K562 (cell line): ENCODE measurements around the gene SLC6A6. TPM values are rescaled to one million over a fixed set of nuclear protein-coding genes. Genes with fewer than 3 reads are reported as not detected.

ENCODE experiments used
- ATAC-seq: fragments of 200-7000 bp; cut with Tn5 transposase; 3 replicates; pipeline ENCODE4 v1.9.1; 2020; ENCODE audit warnings: moderate library complexity
- BruUV-seq: library from RNA; stranded (reverse); fragments of 400-500 nt; replicated peaks from 2 replicates; lab custom pipeline; 2021; lab: Mats Ljungman, UMichigan
- CTCF ChIA-PET: fragments of 300-600 bp; formaldehyde crosslinking; extraction: SDS; loops from one replicate; lab custom pipeline; 2021; ENCODE audit warnings: low intra/inter-chr PET ratio; lab: Yijun Ruan, JAX
- POLR2A ChIA-PET: fragments of 300-600, 350-650 bp; sonication (Branson Sonifier 250); formaldehyde crosslinking; extraction: SDS; loops from one replicate; lab custom pipeline; 2021; ENCODE audit warnings: antibody characterized with exemption, inconsistent platforms; lab: Yijun Ruan, JAX
- DNase-seq, 4 experiments: peaks; one replicate each; pipeline versions ENCODE4 v3.0.0 to v3.0.0-alpha.2; 2011 to 2018; ENCODE audit warnings: low spot score in 3 of 4, mixed read lengths in 3 of 4; ENCODE audit errors: extremely low read depth in 1 of 4
- FAIRE-seq: peaks from 2 replicates; lab custom pipeline; 2011; peaks lifted over from hg19 to GRCh38; lab: Jason Lieb, UNC
- H2AFZ ChIP-seq: 2 replicates; pipeline ENCODE4 v1.6.0; 2011; ENCODE audit warnings: low read depth, low read length, control low read depth, inconsistent platforms
- H3K27ac ChIP-seq: fragments of 200-600 bp; 3 replicates; pipeline ENCODE4 v1.8.0; 2011; ENCODE audit warnings: low read depth, mild to moderate bottlenecking, control low read depth, inconsistent platforms, low read length, moderate library complexity, mixed read lengths; ENCODE audit errors: extremely low read depth
- H3K27me3 ChIP-seq, 2 experiments: fragments of 300-600 bp in 1 of 2; 2 replicates in 1 of 2; 3 replicates in 1 of 2; pipeline versions ENCODE4 v1.6.0 to v1.8.0; 2011; ENCODE audit warnings: inconsistent platforms in 2 of 2, low read length in 2 of 2, mild to moderate bottlenecking in 1 of 2, mixed read lengths in 1 of 2, moderate library complexity in 1 of 2; ENCODE audit not compliant: control insufficient read depth in 2 of 2, insufficient read depth in 2 of 2
- H3K36me3 ChIP-seq: fragments of 300-600 bp; 3 replicates; pipeline ENCODE4 v1.8.0; 2011; ENCODE audit warnings: mild to moderate bottlenecking, low read length, inconsistent platforms; ENCODE audit not compliant: control insufficient read depth, insufficient read depth
- H3K4me1 ChIP-seq, 2 experiments: fragments of 200-600 bp in 1 of 2; replicated peaks in 1 of 2; 2 replicates in 1 of 2; 3 replicates in 1 of 2; pipeline versions ENCODE4 v1.5.1 to v1.8.0; 2011; ENCODE audit warnings: inconsistent platforms in 2 of 2, low read length in 2 of 2, mild to moderate bottlenecking in 1 of 2, mixed read lengths in 1 of 2, moderate library complexity in 1 of 2; ENCODE audit not compliant: control insufficient read depth in 2 of 2, insufficient read depth in 2 of 2
- H3K4me2 ChIP-seq: 2 replicates; pipeline ENCODE4 v1.6.1; 2011; ENCODE audit warnings: low read length, control low read depth, inconsistent platforms, mixed read lengths; ENCODE audit not compliant: insufficient read depth
- H3K4me3 ChIP-seq: fragments of 200-600 bp; sonication (generic), shearing (Covaris generic); 2 replicates; pipeline ENCODE4 v1.5.1; 2016; ENCODE audit warnings: control low read depth, inconsistent platforms
- H3K79me2 ChIP-seq: fragments of 200-600 bp; 3 replicates; pipeline ENCODE4 v1.8.0; 2011; ENCODE audit warnings: low read length, inconsistent platforms; ENCODE audit not compliant: control insufficient read depth, insufficient read depth
- H3K9ac ChIP-seq, 2 experiments: 2 replicates each; pipeline versions ENCODE4 v1.6.0 to v1.6.1; 2011; ENCODE audit warnings: low read depth in 2 of 2, low read length in 2 of 2, control low read depth in 1 of 2, inconsistent platforms in 1 of 2, mild to moderate bottlenecking in 1 of 2, mixed read lengths in 1 of 2; ENCODE audit not compliant: insufficient read depth in 1 of 2
- H3K9me1 ChIP-seq: one replicate; pipeline ENCODE4 v1.6.0; 2011; ENCODE audit warnings: inconsistent platforms, mild to moderate bottlenecking, low read length, moderate library complexity; ENCODE audit not compliant: control insufficient read depth, insufficient read depth
- H3K9me3 ChIP-seq: replicated peaks from 2 replicates; pipeline ENCODE4 v1.5.1; 2011; ENCODE audit warnings: low read depth, low read length, inconsistent platforms; ENCODE audit not compliant: control insufficient read depth, insufficient read depth
- H4K20me1 ChIP-seq: replicated peaks from 2 replicates; pipeline ENCODE4 v1.6.1; 2011; ENCODE audit warnings: low read length, inconsistent platforms, mixed read lengths; ENCODE audit not compliant: control insufficient read depth, insufficient read depth
- DMBX1 ChIP-seq: fragments of 250-450 bp; sonication (Bioruptor Pico); IDR thresholded peaks from 2 replicates; pipeline ENCODE4 v1.8.0; 2022; ENCODE audit warnings: inconsistent platforms, mild to moderate bottlenecking, moderate library complexity, borderline replicate concordance
- HNRNPH1 ChIP-seq: fragments of 200-400 bp; formaldehyde crosslinking; optimal IDR thresholded peaks from 2 replicates; pipeline ENCODE3; 2017; ENCODE audit warnings: low read depth, mild to moderate bottlenecking, low read length, moderate library complexity
- ILK ChIP-seq: fragments of 450-650 bp; IDR thresholded peaks from 2 replicates; pipeline ENCODE4 v1.6.1; 2016; ENCODE audit warnings: missing genetic modification characterization, low read depth, mild to moderate bottlenecking, missing compliant biosample characterization, moderate library complexity, borderline replicate concordance
- KHSRP ChIP-seq: fragments of 450-650 bp; IDR thresholded peaks from 2 replicates; pipeline ENCODE4 v1.6.1; 2017
- RBM25 ChIP-seq: fragments of 200-400 bp; formaldehyde crosslinking; IDR thresholded peaks from 2 replicates; pipeline ENCODE4 v1.6.1; 2018; ENCODE audit warnings: low read length, low read depth, moderate library complexity; ENCODE audit not compliant: severe bottlenecking
- RREB1 ChIP-seq: fragments of 250-450 bp; sonication (Bioruptor Pico); IDR thresholded peaks from 2 replicates; pipeline ENCODE4 v1.4.0; 2020
- SIRT6 ChIP-seq: IDR thresholded peaks from one replicate; pipeline ENCODE4 v1.6.1; 2012; ENCODE audit warnings: low read depth, mild to moderate bottlenecking, control low read depth, inconsistent platforms, low read length, moderate library complexity
- TBL1XR1 ChIP-seq, 2 experiments: IDR thresholded peaks; 2 replicates each; pipeline ENCODE4 v1.6.1; 2012; ENCODE audit warnings: improper control_type of control experiment in 2 of 2, low read length in 2 of 2, mild to moderate bottlenecking in 1 of 2
- TCF15 ChIP-seq: fragments of 250-450 bp; sonication (Bioruptor Pico); IDR thresholded peaks from 2 replicates; pipeline ENCODE4 v1.8.0; 2022; ENCODE audit warnings: moderate library complexity, mild to moderate bottlenecking, inconsistent platforms
- TOE1 ChIP-seq, 2 experiments: fragments of 450-650 bp in 1 of 2; sonication (generic) in 1 of 2; formaldehyde crosslinking in 1 of 2; IDR thresholded peaks; 2 replicates each; pipeline versions ENCODE4 v1.7.1 to v1.8.0; 2016 to 2022; ENCODE audit warnings: borderline replicate concordance in 2 of 2, mild to moderate bottlenecking in 2 of 2, antibody characterized with exemption in 1 of 2, inconsistent platforms in 1 of 2, low read depth in 1 of 2, missing genetic modification reagents in 1 of 2, moderate library complexity in 1 of 2
- ZNF740 ChIP-seq, 3 experiments: fragments of 200-800 bp in 1 of 3; sonication (Bioruptor generic) in 1 of 3; sonication (generic) in 1 of 3; formaldehyde crosslinking in 1 of 3; IDR thresholded peaks; 2 replicates each; pipeline versions ENCODE4 v1.6.1 to v1.8.0; 2016 to 2022; ENCODE audit warnings: mild to moderate bottlenecking in 2 of 3, missing compliant biosample characterization in 2 of 3, missing genetic modification characterization in 2 of 3, missing genetic modification reagents in 1 of 3
- ZNF830 ChIP-seq: fragments of 250-450 bp; sonication (Bioruptor Pico); IDR thresholded peaks from 2 replicates; pipeline ENCODE4 v1.5.0; 2021; ENCODE audit warnings: mild to moderate bottlenecking
- WGBS: fragments of 100-300 bp; shearing (Covaris generic); methylation state at CpG from one replicate; pipeline ENCODE4 v1.1.6; 2016; ENCODE audit warnings: low coverage, mixed read lengths; ENCODE audit not compliant: insufficient coverage; ENCODE audit errors: missing lambda C conversion rate; 5-methylcytosine and 5-hydroxymethylcytosine counted together
- in situ Hi-C: fragments of 300-500 bp; cut with MboI; formaldehyde crosslinking; loops from 4 replicates; pipeline ENCODE4 v1.15.0; 2018; ENCODE audit warnings: inconsistent platforms, mixed read lengths
- intact Hi-C: fragments of 100-400 bp; cut with micrococcal nuclease; formaldehyde crosslinking; loops from 2 replicates; pipeline ENCODE4 v1.14.2; 2022
- polyA plus RNA-seq, 8 experiments: library from polyadenylated mRNA; depleted of rRNA in 4 of 8; stranded (reverse) in 5 of 8; unstranded in 3 of 8; fragments of >200 nt; fragmentation: Nextera tagmentation in 2 of 8; fragmentation: Illumina TruSeq in 1 of 8; extraction: Ambion mirVana in 2 of 8; extraction: Trizol in 1 of 8; gene quantifications; 2 replicates each; pipeline versions ENCODE4 v1.2.1 to v1.2.3, GENCODE V29; 2011 to 2014; ENCODE audit warnings: inconsistent platforms in 1 of 8, missing spikeins in 1 of 8
- total RNA-seq, 7 experiments: library from RNA; depleted of rRNA in 6 of 7; stranded (reverse); fragments of >200 nt in 6 of 7; fragmentation: Illumina TruSeq in 2 of 7; extraction: Trizol in 2 of 7; gene quantifications; 2 replicates each; pipeline versions ENCODE4 v1.2.1 to v1.2.3, GENCODE V29; 2011 to 2021; ENCODE audit warnings: low replicate concordance in 1 of 7
- TF ChIP-seq, protein P1 (sequence below): sonication (generic); formaldehyde crosslinking; IDR thresholded peaks from 2 replicates; pipeline ENCODE4 v1.8.0; 2022; ENCODE audit warnings: mild to moderate bottlenecking, low read depth, missing genetic modification reagents

Gene SLC6A6
- total and polyA plus RNA-seq, 9 of the 15 experiments (the other 6 are each of a cell fraction or from before 2014, with no cell fraction given), result 12.3 to 203 (median 93.2) TPM

DNA sequence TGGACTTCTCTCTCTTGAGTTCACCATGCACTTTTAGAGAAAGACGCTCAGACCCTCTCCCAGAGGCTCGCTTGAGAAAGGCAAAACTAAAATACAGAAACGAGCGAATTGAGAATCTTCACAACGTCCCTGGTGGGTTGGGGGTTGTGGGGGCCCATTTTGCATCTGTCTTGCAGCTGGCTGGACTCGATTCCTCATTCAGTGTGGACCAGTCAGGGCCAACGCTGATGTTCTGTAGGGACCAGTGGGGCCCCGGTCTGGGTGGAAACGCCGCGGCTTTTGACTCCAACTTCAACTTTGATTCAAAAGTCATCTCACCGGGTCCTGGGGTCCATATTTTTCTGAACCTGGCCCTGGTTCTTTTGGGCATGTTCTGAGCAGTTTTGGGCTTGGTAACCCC, 68.1 kb downstream of the SLC6A6 start:
- H3K79me2 ChIP-seq, result no peaks in the 10 kb centered on the region
- 89% methylated on average over 9 of the region's 12 CpGs for WGBS
- H3K36me3 ChIP-seq, result peaks cover 99% of the 10 kb centered on the region
- ChIA-PET CTCF (interaction anchor here (4.7 kb wide), 1 partner anchor 267 kb away, joined by 48 read pairs; no protein-coding TSS in a partner anchor), POLR2A (no interaction called here)
- in situ Hi-C loops (no loop called here), intact Hi-C loops (no loop called here)
- no peaks in the 10 kb centered on the region for H3K9me3 ChIP-seq
- no peak overlapping the region for H3K4me2 ChIP-seq
- H3K9me1 ChIP-seq, result peaks cover 5% of the 10 kb centered on the region
- H3K9ac ChIP-seq, result no peak overlapping the region
- BruUV-seq, result no TSS peak
- ATAC-seq, result no peak
- FAIRE-seq, result no peak
- no peak overlapping the region for H3K4me3 ChIP-seq
- no peak overlapping the region for H3K27ac ChIP-seq
- no peaks in the 10 kb centered on the region; a peak in 1 of 5 replicates for H3K27me3 ChIP-seq
- no peaks in the 10 kb centered on the region; a peak in 1 of 5 replicates for H3K4me1 ChIP-seq
- H2AFZ ChIP-seq, result no peak overlapping the region
- DNase-seq, result no peak
- H4K20me1 ChIP-seq, result no peaks in the 10 kb centered on the region
- TF ChIP-seq ILK (tag) (no peak), HNRNPH1 (no peak), DMBX1 (no peak), ZNF830 (no peak), RREB1 (no peak), TBL1XR1 (IDR thresholded peaks at IDR 0.05; ENCODE audit: low read length in 2 of 2) (no peak), TOE1 (IDR thresholded peaks at IDR 0.05; ENCODE audit: borderline replicate concordance) (no peak), TOE1 (CRISPR knock-in tag; IDR thresholded peaks at IDR 0.05; ENCODE audit: borderline replicate concordance, low read depth) (no peak), KHSRP (no peak), TCF15 (CRISPR knock-in tag) (no peak), SIRT6 (no peak), RBM25 (no peak), ZNF740 (CRISPR knock-in tag; IDR thresholded peaks at IDR 0.05) (no peak), ZNF740 (tag; IDR thresholded peaks at IDR 0.05) (no peak)
- TF ChIP-seq, protein P1, sequence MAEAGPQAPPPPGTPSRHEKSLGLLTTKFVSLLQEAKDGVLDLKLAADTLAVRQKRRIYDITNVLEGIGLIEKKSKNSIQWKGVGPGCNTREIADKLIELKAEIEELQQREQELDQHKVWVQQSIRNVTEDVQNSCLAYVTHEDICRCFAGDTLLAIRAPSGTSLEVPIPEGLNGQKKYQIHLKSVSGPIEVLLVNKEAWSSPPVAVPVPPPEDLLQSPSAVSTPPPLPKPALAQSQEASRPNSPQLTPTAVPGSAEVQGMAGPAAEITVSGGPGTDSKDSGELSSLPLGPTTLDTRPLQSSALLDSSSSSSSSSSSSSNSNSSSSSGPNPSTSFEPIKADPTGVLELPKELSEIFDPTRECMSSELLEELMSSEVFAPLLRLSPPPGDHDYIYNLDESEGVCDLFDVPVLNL (CRISPR knock-in tag), result no peak
